Gastroesophageal sphincter (tissue), 3 donors: ENCODE measurements around the gene IL20RB.

ENCODE experiments used
- POLR2A ChIP-seq, 2 donors: fragments of 450-650 bp; IDR thresholded peaks; one replicate each; pipeline ENCODE4 v1.6.1; 2017; ENCODE audit warnings: antibody characterized with exemption in 2 of 2, mild to moderate bottlenecking in 2 of 2, moderate library complexity in 1 of 2
- POLR2AphosphoS5 ChIP-seq: sonication (generic); formaldehyde crosslinking; IDR thresholded peaks from one replicate; pipeline ENCODE4 v1.6.1; 2017; ENCODE audit warnings: antibody characterized with exemption
- TF ChIP-seq, protein P1 (sequence below), 4 experiments: fragments of 200-600 bp in 2 of 4; fragments of 450-650 bp in 2 of 4; sonication (generic) in 1 of 4; IDR thresholded peaks; one replicate each; pipeline ENCODE4 v1.5.1; 2017 to 2019; ENCODE audit warnings: antibody characterized with exemption in 4 of 4, mild to moderate bottlenecking in 2 of 4, moderate library complexity in 2 of 4

DNA sequence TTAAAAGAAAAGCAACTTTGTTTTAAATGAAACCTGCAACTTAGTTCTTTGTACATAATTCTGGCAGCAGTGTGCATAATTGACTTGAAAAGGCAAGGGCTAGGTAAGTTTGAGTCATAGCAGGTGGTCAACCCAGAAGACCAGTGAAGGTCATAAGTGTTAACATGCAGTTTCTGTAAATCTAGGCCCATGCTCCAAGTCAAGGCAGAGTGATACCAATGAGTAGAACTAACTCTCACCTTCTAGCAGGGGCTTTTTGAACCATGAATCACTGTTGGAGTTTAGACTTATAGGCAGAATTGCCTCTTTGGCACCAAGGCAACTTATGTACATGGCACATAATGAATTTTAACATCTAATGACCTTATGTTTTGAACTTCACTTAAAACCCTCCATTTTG lies 29.5 kb upstream of the IL20RB start:
- TF ChIP-seq, protein P1, sequence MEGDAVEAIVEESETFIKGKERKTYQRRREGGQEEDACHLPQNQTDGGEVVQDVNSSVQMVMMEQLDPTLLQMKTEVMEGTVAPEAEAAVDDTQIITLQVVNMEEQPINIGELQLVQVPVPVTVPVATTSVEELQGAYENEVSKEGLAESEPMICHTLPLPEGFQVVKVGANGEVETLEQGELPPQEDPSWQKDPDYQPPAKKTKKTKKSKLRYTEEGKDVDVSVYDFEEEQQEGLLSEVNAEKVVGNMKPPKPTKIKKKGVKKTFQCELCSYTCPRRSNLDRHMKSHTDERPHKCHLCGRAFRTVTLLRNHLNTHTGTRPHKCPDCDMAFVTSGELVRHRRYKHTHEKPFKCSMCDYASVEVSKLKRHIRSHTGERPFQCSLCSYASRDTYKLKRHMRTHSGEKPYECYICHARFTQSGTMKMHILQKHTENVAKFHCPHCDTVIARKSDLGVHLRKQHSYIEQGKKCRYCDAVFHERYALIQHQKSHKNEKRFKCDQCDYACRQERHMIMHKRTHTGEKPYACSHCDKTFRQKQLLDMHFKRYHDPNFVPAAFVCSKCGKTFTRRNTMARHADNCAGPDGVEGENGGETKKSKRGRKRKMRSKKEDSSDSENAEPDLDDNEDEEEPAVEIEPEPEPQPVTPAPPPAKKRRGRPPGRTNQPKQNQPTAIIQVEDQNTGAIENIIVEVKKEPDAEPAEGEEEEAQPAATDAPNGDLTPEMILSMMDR (IDR thresholded peaks at IDR 0.05) = no peak
- TF ChIP-seq POLR2A (IDR thresholded peaks at IDR 0.05) (no peak), POLR2AphosphoS5 (no peak)
